Ishikawa (cell line): ENCODE measurements around the gene PPP1CC.
A peak's percentile ranks its signal among the peaks of the same experiment; 100 is the strongest.

Source experiments
- CEBPB ChIP-seq: IDR thresholded peaks from 2 replicates; pipeline ENCODE4 v1.6.1; 2012
- CREB1 ChIP-seq: IDR thresholded peaks from 2 replicates; pipeline ENCODE4 v1.6.1; 2012; ENCODE audit warnings: low read depth
- EGR1 ChIP-seq: IDR thresholded peaks from 2 replicates; pipeline ENCODE4 v1.6.1; 2012
- EP300 ChIP-seq: IDR thresholded peaks from 2 replicates; pipeline ENCODE4 v1.6.1; 2012; ENCODE audit warnings: borderline replicate concordance
- FOXM1 ChIP-seq: IDR thresholded peaks from 2 replicates; pipeline ENCODE4 v1.6.1; 2012; ENCODE audit warnings: low read depth, borderline replicate concordance
- MAX ChIP-seq: IDR thresholded peaks from 2 replicates; pipeline ENCODE4 v1.6.1; 2012
- NFIC ChIP-seq: IDR thresholded peaks from 2 replicates; pipeline ENCODE4 v1.6.1; 2012
- RAD21 ChIP-seq: IDR thresholded peaks from 2 replicates; pipeline ENCODE4 v1.6.1; 2012; ENCODE audit warnings: low read depth
- REST ChIP-seq: IDR thresholded peaks from 2 replicates; pipeline ENCODE4 v1.6.1; 2012; ENCODE audit warnings: low read depth, mild to moderate bottlenecking
- TAF1 ChIP-seq: IDR thresholded peaks from 2 replicates; pipeline ENCODE4 v1.6.1; 2012; ENCODE audit warnings: low read depth, mild to moderate bottlenecking
- TCF12 ChIP-seq: IDR thresholded peaks from 2 replicates; pipeline ENCODE4 v1.6.1; 2012; ENCODE audit warnings: low read depth
- TEAD4 ChIP-seq: IDR thresholded peaks from 2 replicates; pipeline ENCODE4 v1.6.1; 2012
- USF1 ChIP-seq: IDR thresholded peaks from 2 replicates; pipeline ENCODE4 v1.6.1; 2012
- YY1 ChIP-seq: IDR thresholded peaks from 2 replicates; pipeline ENCODE4 v1.6.1; 2012; ENCODE audit warnings: low read depth
- ZBTB7A ChIP-seq: IDR thresholded peaks from 2 replicates; pipeline ENCODE4 v1.6.1; 2012; ENCODE audit warnings: low read depth

Gene PPP1CC

DNA sequence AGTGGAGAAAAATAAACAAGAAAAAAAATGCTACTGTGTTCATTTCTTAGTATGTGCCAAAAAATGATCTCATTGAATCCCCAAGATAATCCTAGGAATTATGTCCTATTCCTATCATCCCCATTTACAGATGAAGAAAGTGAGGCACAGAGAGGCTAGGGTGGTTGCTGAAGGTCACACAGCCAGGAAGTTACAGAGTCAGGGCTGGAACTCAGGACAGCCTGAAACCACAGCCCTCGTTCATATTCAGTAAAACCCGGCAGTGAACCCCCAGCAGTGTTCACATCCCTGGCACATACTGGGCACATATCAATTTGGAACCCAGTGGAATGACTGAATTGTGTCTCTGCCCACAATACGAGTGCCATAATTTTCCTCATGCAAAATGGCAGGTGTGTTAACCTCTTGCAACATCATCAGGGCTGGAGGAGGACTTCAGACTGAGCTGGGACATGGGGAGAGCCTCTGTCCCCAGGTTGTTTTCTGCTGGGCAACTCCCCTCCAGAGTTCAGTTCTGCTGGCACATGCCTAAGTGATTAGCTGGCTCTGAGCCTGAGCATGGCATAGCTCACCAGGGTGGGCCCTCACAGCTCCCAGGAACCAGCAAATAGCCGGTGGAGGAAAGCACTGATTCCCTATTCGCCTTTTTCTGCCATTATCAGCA, 2.0 kb upstream of the PPP1CC start:
- TF ChIP-seq TAF1 (no peak), TEAD4 (no peak), TCF12 (no peak), CREB1 (no peak), USF1 (no peak), NFIC (no peak), EP300 (no peak), CEBPB (peak; percentile 11; the same call in 1 of the 2 replicates)

DNA sequence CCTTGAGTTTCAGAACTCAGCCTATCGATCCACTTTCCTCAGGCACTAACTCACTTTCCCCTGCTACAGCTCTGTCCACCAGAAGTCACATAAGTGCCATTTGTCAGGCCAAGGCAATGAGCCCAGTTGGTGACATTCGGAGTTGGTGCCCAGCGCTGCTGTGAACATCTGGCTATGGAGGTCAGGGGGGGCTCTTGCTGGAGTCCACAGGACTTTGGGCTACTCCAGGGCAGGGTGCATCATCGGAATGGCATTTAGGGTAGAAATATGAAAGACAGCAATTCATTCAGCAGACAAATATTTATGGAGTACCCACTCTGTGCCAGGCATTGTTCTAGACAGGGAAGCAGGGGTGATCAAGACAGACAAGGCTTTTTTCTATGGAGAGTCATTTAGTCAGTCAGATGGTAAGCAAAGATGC, 1.5 kb upstream of the PPP1CC start:
- TF ChIP-seq ZBTB7A: no peak
- no peak for TF ChIP-seq REST
- TF ChIP-seq TEAD4: 0 out of 2 replicates have a peak, but pooled peaks have one; percentile 22

DNA sequence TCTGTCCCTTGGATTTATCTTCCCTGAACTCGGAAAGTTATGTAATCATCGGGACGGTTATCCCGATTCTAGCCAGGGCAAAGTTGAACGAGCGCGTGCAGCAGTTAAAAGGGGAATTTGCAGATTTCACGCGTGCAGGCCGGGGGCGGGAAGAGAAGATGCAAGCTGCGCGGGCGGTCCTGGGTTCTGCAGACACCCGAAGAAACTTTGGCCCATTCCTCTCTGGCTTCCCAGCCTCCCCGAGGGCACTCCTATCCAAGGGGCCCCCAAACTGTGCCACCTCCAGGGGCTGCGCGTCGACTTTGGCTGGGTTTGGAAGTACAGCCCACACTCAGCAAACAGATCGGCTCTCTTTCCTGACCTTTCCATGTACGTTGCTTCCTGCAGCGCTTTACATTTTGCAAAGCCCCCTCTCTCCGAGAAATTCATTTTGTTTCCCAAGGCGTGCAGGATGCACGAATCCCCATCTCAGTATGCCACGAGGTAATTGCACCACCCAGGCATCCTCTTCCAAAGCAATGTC, 941 bp upstream of the PPP1CC start:
- TF ChIP-seq FOXM1 (no peak), TEAD4 (no peak), CEBPB (no peak), NFIC (no peak), RAD21 (no peak), USF1 (no peak), CREB1 (no peak), MAX (no peak), YY1 (no peak), EGR1 (no peak), TAF1 (no peak), TCF12 (no peak), REST (no peak), ZBTB7A (no peak), EP300 (no peak)

DNA sequence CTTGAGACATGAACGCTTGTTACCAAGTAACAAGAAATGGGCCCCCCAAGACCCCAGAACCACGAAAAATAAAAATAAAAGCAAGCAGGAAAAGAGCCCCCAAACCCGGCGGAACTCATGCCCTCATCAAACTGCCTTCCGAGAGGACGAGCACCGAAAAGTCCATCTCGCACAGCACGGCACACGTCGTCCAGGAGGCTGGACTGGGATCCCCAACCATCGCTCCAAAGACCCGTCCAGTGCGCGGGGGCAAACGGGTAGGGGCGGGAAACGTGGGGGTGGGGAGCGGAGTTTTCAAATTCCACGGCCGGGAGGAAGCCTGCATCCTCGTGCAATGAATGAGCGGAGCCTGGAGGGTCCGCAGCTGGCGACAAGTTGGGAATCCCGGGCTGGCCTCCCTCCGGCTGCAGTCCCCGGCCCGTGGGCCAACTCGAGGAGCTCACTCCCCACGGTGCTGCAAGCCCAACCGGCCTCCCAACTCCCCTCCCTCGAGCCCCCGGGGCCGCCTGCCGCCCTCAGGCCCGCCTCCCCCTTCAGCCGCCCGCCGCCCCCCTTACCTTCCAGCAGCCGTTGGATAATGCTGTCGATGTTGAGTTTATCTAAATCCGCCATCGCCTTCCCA, 484 bp downstream of the PPP1CC start:
- TF ChIP-seq USF1 (no peak), ZBTB7A (0 out of 2 replicates have a peak, but pooled peaks have one; percentile 7)

GRCh38 chr12:110741341-110742095, 1.2 kb downstream of the PPP1CC start:
- TF ChIP-seq MAX: 0 out of 2 replicates have a peak, but pooled peaks have one; percentile 7
- TF ChIP-seq YY1: no peak

GRCh38 chr12:110739894-110740293, 2.8 kb downstream of the PPP1CC start:
- TF ChIP-seq TEAD4 (no peak), FOXM1 (no peak), CEBPB (no peak), REST (no peak), MAX (no peak), TAF1 (no peak), EP300 (no peak), TCF12 (no peak), EGR1 (no peak), ZBTB7A (no peak), YY1 (no peak), RAD21 (no peak), CREB1 (no peak)
